ENCODE results near the gene RPA3.

- TF ChIP-seq POLR2A (IDR thresholded peaks at IDR 0.05; ENCODE audit: low read length) (no peak), GATA1 (IDR thresholded peaks at IDR 0.05; ENCODE audit: low read depth, low read length) (no peak)
Measured at GRCh38 chr7:7731732-7732131, 13.3 kb upstream of the RPA3 start.
